Sciatic nerve (tissue), 2 donors: ENCODE measurements around the gene CCNL2. TPM values are rescaled to one million over a fixed set of nuclear protein-coding genes. Genes with fewer than 3 reads are reported as not detected.
A peak's percentile ranks its signal among the peaks of the same experiment; 100 is the strongest.
"Not testable (repeated sequence)": the region's sequence is repeated elsewhere in the genome, so short reads cannot be mapped to it uniquely, and the experiment has no call there.

Experiments used
- ATAC-seq: fragments of 200-7000 bp; cut with Tn5 transposase; one replicate; pipeline ENCODE4 v1.9.1; 2020; ENCODE audit warnings: mild to moderate bottlenecking, moderate library complexity
- DNase-seq: peaks from one replicate; pipeline ENCODE4 v3.0.0-alpha.2; 2020; ENCODE audit warnings: low spot score
- intact Hi-C: fragments of 100-400 bp; cut with DNase I; formaldehyde crosslinking; loops from one replicate; pipeline ENCODE4 v1.14.2; 2022
- total RNA-seq: library from RNA; stranded (reverse); fragmentation: NEBNext Ultra II Directional; extraction: Animal tissue kit (Norgen Biotek cat#: 25700); gene quantifications from one replicate; pipeline ENCODE4 v1.2.1, GENCODE V29; 2021
- donor health status: DM: no; HTN: no; CAD: no.
- donor health status: DM: no; HTN: no; CAD: no.

The CCNL2 gene
- total RNA-seq, 1 donor from 2014 or later, result 207 TPM

DNA sequence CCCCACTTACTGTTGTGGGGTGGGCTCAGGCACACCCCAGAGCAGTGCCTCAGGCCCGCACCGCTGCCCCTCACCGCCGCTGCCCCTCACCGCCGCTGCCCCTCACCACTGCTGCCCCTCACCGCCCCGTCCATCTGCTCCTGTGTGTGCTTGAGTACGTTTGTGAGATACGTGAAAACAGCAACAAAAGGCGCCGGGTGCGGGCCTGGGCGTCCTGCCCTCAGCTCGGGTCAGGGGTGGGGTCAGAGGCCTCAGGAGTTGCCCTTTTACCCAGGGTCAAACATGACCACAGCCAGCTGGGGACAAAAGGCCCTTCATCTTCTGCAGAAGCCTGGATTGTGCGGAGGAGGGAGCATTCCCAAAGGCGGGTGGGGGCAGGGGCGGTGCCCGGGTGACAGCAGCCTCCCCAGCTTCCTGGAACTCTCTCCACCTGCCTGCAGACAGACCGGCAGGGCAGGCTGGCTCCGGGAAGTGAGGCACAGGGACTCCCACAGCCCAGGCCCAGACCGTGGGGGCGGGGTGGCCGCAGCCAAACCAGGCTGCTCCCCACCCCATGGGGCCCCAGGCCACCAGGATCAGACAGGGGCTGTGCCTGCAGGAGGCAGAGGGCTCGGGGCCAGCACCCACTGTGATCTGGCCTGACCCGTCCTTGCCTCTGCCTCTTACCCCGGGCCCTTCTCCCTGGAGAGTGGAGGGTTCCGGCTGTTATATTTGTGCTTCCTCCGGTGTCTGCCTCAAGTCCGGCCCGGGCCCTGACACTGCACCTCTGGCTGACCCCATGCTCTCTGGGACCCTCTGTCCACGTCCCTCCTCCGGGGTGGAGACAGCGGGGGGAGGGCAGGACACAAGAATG lies 34.0 kb upstream of the CCNL2 start:
- ATAC-seq (peak; percentile 33), DNase-seq (peak; percentile 82)
- intact Hi-C loops, result no loop called here

GRCh38 chr1:1432274-1432950 lies 33.3 kb upstream of the CCNL2 start:
- ATAC-seq (peak; percentile 0), DNase-seq (no peak)
- intact Hi-C loops, result no loop called here

DNA sequence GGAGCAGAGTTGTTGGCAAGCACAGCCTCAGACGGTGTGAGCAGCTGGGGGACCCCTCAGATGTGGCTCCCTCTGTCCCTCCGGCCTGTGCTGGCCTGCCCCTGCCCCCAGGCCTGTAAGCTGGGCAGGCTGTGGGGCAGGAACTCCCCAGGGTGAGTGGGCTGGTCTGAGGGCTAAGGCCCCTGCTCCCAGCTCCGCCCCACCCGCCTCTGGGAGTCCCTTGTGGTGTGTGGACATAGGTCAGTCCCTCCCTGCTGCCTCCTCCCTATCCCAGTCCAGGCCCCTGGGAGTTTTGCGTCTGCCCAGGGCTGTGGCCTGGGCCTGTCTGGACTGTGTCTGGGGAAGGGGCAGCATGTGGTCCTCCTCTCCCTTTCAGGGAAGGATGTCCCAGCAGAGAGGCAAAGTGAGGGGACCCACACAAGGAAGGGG lies 32.7 kb upstream of the CCNL2 start:
- peak; percentile 79 for DNase-seq
- ATAC-seq, result peak; percentile 31
- intact Hi-C loops, result no loop called here

DNA sequence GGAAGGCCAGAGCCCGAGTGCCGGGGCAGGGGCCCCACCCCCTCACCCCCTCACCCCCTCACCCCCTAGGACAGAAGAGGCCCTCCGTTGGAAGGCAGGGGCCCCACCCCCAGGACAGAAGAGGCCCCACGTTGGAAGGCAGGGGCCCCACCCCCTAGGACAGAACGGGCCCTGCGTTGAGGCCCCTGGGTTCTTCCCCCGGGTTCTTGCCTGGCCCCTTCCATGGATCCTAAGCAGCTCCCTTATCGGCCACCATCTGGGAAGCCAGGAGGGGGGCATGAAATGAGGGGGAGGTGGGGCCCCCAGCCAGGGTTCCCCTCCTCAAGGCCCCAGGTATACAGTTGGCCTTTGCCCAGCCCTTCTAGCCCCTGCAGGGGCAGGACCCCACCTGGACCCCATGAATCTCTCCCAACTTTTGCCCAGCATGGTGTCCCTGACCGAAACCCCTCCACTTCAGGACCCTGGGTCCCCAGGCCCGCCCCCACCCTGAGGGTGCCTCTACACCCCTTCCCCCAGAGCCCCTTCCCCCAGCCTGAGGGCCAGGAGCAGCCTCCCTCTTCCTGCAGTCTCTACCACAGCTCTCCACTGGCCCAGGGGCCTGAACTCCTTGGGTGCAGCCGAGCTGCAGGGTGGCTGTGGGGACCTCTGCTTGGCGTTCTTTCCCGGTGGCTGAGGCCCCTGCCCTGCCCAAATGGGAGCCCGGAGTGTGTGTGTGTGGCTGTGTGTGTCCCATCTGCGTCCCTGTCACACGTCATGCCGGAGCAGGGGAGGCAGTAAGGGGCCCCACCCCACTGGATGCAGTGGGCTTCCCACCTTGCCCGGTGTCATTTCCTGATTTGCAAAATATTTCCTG lies 32.1 kb upstream of the CCNL2 start:
- ATAC-seq (peak; percentile 0), DNase-seq (no peak)
- intact Hi-C loops, result no loop called here

- ATAC-seq (peak; percentile 71), DNase-seq (peak; percentile 86)
- intact Hi-C loops, result no loop called here
These were observed 31.2 kb upstream of the CCNL2 start for GRCh38 chr1:1430114-1430982.

GRCh38 chr1:1429671-1430073 lies 30.5 kb upstream of the CCNL2 start:
- DNase-seq (no peak), ATAC-seq (no peak)
- intact Hi-C loops, result no loop called here

GRCh38 chr1:1428967-1429366 lies 29.8 kb upstream of the CCNL2 start:
- intact Hi-C loops, DNase-seq: not testable (repeated sequence)

GRCh38 chr1:1428174-1428573 lies 29.0 kb upstream of the CCNL2 start:
- intact Hi-C loops, result no loop called here
- ATAC-seq (no peak), DNase-seq (no peak)

More at GRCh38 chr1:1428967-1429366, 29.8 kb upstream of the CCNL2 start:
- ATAC-seq, result not testable (repeated sequence)

DNA sequence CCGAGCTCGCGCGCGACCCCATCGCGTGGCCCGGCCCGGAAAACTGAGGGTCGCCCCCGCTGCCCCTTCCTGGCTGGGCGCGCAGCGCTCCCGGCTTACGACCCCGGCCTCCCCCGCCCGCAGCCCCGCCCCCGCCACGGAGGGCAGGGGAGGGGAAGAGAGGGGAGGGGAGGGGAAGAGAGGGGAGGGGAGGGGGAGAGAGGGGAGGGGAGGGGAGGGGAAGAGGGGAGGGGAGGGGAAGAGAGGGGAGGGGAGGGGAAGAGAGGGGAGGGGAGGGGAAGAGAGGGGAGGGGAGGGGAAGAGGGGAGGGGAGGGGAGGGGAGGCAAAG lies 28.6 kb upstream of the CCNL2 start:
- intact Hi-C loops, result no loop called here
- DNase-seq (no peak), ATAC-seq (no peak)

- intact Hi-C loops, result no loop called here
- peak; percentile 69 for DNase-seq
These were observed 28.1 kb upstream of the CCNL2 start for GRCh38 chr1:1427106-1427819.

GRCh38 chr1:1426496-1427105 lies 27.5 kb upstream of the CCNL2 start:
- intact Hi-C loops, result no loop called here
- no peak for DNase-seq
- ATAC-seq, result no peak

More at GRCh38 chr1:1427106-1427819, 28.1 kb upstream of the CCNL2 start:
- ATAC-seq, result no peak

GRCh38 chr1:1425753-1426495 lies 26.8 kb upstream of the CCNL2 start:
- no peak for ATAC-seq
- intact Hi-C loops, result no loop called here
- no peak for DNase-seq

DNA sequence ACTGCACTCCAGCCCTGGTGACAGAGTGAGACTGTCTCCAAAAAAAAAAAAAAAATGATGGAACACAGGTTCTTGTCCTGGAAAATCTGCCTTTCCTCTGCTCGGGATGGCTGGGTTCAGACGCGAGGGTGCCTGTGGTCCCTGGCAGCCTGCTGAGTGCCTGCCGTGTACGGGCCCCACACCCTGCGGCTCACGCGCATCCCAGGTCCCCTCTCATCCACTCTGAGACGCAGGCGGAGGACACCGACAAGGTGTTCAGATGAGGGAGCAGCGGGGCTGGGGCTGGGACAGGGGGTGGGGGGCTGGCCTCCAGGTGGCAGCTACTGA lies 26.3 kb upstream of the CCNL2 start:
- intact Hi-C loops, result no loop called here
- ATAC-seq, result no peak
- DNase-seq, result no peak

DNA sequence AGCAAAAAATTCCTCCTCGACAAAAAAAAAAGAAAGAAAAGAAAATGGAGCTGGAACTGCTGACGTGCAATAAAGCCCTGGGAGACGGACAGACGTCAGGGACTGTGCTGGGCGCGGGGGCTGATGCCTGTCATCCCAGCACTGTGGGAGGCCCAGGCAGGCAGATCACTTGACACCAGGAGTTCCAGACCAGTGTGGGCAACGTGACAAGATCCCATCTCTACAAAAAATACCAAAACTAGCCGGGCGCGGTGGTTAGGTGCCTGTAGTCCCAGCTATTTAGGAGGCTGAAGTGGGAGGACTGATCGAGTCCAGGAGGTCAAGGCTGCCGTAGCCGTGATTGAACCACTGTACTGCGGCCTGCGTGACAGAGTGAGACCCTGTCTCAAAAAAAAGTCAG lies 25.6 kb upstream of the CCNL2 start:
- no peak for DNase-seq
- no peak for ATAC-seq
- intact Hi-C loops, result no loop called here

DNA sequence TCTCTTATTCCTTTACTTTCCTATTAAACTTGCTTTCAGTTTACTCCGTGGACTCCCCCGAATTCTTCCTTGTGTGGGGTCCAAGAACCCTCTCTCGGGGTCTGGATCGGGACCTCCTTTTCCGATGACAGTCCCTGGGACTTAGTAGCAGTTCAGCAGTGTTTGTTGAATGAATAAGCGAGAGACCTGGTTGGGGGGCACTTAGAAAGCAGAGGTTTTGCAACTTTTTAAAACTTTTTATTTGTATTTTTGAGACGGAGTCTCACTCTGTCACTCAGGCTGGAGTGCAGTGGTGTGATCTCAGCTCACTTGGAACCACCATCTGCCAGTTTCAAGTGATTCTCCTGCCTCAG lies 24.1 kb upstream of the CCNL2 start:
- intact Hi-C loops, result no loop called here
- ATAC-seq (no peak), DNase-seq (no peak)

DNA sequence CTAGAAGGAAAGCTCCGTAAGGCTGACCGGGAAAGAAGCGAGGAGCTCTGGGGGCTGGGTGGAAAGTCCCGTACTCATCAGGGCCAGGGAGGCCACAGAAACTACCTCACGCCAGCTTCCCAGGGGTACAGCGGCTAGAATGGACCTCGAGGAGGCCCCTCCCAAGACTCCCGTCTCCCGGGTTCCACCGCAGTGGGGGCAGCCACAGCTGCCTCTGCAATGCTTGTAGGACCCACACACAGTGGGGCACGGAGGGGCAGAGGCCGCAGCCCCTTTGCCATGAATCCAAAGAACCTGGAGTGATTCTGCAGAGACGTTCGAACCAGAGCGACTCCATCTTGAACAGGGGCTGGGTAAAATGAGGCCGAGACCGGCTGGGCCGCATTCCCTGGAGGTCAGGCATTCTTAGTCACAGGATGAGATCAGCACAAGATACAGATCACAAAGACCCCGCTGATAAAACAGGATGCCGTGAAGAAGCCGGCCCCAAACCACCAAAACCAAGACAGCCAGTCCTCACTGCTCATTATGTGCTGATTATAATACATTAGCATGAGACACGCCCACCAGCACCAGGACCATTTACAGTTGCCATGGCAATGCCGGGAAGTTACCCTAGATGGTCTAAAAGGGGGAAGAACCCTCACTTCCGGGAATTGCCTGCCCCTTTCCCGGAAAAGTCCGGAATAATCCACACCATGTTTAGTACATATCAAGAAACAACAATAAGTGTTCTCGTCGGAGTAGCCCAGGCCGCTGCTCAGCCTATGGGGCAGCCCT lies 23.5 kb upstream of the CCNL2 start:
- DNase-seq (no peak), ATAC-seq (no peak)
- intact Hi-C loops, result no loop called here
